ENCODE measurements around the gene NIPAL4.

GRCh38 chr5:157445745-157446411 lies 14.1 kb upstream of the NIPAL4 start:
- TF ChIP-seq CTCF (IDR thresholded peaks at IDR 0.05) (no peak), POLR2A (IDR thresholded peaks at IDR 0.05) (no peak)

All from lower leg skin (tissue), 3 donors.